Panc1 (cell line): ENCODE results near the gene CASQ1.

Experiments
- POLR2AphosphoS5 ChIP-seq: IDR thresholded peaks from 2 replicates; pipeline ENCODE4 v1.6.1; 2012; ENCODE audit warnings: mild to moderate bottlenecking, low read depth, low read length, moderate library complexity
- SIN3A ChIP-seq: IDR thresholded peaks from 2 replicates; pipeline ENCODE4 v1.6.1; 2012; ENCODE audit warnings: low read depth, mild to moderate bottlenecking, low read length, moderate library complexity, borderline replicate concordance; ENCODE audit not compliant: insufficient read depth
- TF ChIP-seq, protein P1 (sequence below): fragments of 450-650 bp; IDR thresholded peaks from 2 replicates; pipeline ENCODE4 v1.5.1; 2017; ENCODE audit warnings: mild to moderate bottlenecking
- TF ChIP-seq, protein P2 (sequence below), 2 experiments: IDR thresholded peaks; 2 replicates each; pipeline ENCODE4 v1.6.1; 2011 to 2012; ENCODE audit warnings: low read depth in 2 of 2, control low read depth in 1 of 2, low read length in 1 of 2, mild to moderate bottlenecking in 1 of 2, moderate library complexity in 1 of 2; ENCODE audit not compliant: insufficient read depth in 1 of 2

DNA sequence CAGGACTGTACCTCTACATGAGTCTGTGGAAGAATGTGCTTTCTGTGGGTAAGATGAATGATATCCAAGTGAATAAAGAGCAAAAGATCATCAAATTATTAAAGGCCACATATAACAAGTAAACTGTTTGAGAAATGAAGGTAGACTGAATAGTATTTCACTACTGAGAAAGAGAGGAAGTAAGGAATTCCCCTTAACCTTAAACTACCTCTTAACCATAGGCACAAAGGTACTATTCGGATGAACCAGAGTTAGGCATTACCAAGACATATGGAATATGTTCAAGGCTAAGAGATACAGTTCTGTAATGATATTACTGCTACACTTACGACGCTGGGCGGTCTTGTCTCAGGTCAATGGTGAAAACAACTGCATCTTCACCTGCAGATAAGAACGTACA lies 46.4 kb downstream of the CASQ1 start:
- TF ChIP-seq, protein P1, sequence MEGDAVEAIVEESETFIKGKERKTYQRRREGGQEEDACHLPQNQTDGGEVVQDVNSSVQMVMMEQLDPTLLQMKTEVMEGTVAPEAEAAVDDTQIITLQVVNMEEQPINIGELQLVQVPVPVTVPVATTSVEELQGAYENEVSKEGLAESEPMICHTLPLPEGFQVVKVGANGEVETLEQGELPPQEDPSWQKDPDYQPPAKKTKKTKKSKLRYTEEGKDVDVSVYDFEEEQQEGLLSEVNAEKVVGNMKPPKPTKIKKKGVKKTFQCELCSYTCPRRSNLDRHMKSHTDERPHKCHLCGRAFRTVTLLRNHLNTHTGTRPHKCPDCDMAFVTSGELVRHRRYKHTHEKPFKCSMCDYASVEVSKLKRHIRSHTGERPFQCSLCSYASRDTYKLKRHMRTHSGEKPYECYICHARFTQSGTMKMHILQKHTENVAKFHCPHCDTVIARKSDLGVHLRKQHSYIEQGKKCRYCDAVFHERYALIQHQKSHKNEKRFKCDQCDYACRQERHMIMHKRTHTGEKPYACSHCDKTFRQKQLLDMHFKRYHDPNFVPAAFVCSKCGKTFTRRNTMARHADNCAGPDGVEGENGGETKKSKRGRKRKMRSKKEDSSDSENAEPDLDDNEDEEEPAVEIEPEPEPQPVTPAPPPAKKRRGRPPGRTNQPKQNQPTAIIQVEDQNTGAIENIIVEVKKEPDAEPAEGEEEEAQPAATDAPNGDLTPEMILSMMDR = no peak
- TF ChIP-seq SIN3A (no peak), POLR2AphosphoS5 (no peak)
- TF ChIP-seq, protein P2, sequence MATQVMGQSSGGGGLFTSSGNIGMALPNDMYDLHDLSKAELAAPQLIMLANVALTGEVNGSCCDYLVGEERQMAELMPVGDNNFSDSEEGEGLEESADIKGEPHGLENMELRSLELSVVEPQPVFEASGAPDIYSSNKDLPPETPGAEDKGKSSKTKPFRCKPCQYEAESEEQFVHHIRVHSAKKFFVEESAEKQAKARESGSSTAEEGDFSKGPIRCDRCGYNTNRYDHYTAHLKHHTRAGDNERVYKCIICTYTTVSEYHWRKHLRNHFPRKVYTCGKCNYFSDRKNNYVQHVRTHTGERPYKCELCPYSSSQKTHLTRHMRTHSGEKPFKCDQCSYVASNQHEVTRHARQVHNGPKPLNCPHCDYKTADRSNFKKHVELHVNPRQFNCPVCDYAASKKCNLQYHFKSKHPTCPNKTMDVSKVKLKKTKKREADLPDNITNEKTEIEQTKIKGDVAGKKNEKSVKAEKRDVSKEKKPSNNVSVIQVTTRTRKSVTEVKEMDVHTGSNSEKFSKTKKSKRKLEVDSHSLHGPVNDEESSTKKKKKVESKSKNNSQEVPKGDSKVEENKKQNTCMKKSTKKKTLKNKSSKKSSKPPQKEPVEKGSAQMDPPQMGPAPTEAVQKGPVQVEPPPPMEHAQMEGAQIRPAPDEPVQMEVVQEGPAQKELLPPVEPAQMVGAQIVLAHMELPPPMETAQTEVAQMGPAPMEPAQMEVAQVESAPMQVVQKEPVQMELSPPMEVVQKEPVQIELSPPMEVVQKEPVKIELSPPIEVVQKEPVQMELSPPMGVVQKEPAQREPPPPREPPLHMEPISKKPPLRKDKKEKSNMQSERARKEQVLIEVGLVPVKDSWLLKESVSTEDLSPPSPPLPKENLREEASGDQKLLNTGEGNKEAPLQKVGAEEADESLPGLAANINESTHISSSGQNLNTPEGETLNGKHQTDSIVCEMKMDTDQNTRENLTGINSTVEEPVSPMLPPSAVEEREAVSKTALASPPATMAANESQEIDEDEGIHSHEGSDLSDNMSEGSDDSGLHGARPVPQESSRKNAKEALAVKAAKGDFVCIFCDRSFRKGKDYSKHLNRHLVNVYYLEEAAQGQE (IDR thresholded peaks at IDR 0.05; ENCODE audit: insufficient read depth in 1 of 2, low read depth in 2 of 2, low read length in 1 of 2) = no peak
